ENCODE measurements around the gene RAD18. TPM values are rescaled to one million over a fixed set of nuclear protein-coding genes. Genes with fewer than 3 reads are reported as not detected.

RAD18 gene
- total and polyA plus RNA-seq, 2 donors (not counting 1 experiment from before 2014, with no cell fraction given) = 4.8 to 21.3 TPM

- Histone ChIP-seq H2AFZ (ENCODE audit: insufficient read depth, low read depth, low read length, poor library complexity, severe bottlenecking) (no peak overlapping the region), H3K9ac (ENCODE audit: low read length) (no peak overlapping the region), H3K4me3 (ENCODE audit: control extremely low read depth in 1 of 5, extremely low read depth in 1 of 5, insufficient read depth in 1 of 5, low read depth in 2 of 5, low read length in 4 of 5) (no peak overlapping the region), H3K27me3 (replicated peaks in 1 of 4; ENCODE audit: control extremely low read depth in 1 of 4, control insufficient read depth in 3 of 4, insufficient read depth in 4 of 4, low read length in 3 of 4) (no peaks in the 10 kb centered on the region), H3K4me2 (replicated peaks; ENCODE audit: low read depth, low read length, poor library complexity, severe bottlenecking) (no peak overlapping the region), H3K36me3 (replicated peaks in 1 of 2; ENCODE audit: control extremely low read depth in 1 of 2, control insufficient read depth in 1 of 2, extremely low read depth in 1 of 2, insufficient read depth in 2 of 2, low read length in 1 of 2) (peaks cover 8 to 19% of the 10 kb centered on the region in 2 experiments), H3K9me3 (ENCODE audit: control extremely low read depth in 1 of 3, control insufficient read depth in 2 of 3, insufficient read depth in 1 of 3, low read length in 2 of 3) (peaks cover 0 to 3% (median 0%) of the 10 kb centered on the region in 3 donors), H3K79me2 (ENCODE audit: control insufficient read depth, insufficient read depth, low read length) (no peaks in the 10 kb centered on the region), H3K27ac (ENCODE audit: low read length in 2 of 2) (no peak overlapping the region), H3K4me1 (ENCODE audit: control insufficient read depth in 2 of 2, insufficient read depth in 2 of 2, low read length in 2 of 2) (no peaks in the 10 kb centered on the region), H4K20me1 (ENCODE audit: control insufficient read depth, insufficient read depth, low read length, poor library complexity, severe bottlenecking) (no peaks in the 10 kb centered on the region)
- no peak for TF ChIP-seq EZH2 (IDR thresholded peaks at IDR 0.05; ENCODE audit: borderline replicate concordance, insufficient read depth, low read depth, low read length, poor library complexity, severe bottlenecking)
- TF ChIP-seq, protein P1, sequence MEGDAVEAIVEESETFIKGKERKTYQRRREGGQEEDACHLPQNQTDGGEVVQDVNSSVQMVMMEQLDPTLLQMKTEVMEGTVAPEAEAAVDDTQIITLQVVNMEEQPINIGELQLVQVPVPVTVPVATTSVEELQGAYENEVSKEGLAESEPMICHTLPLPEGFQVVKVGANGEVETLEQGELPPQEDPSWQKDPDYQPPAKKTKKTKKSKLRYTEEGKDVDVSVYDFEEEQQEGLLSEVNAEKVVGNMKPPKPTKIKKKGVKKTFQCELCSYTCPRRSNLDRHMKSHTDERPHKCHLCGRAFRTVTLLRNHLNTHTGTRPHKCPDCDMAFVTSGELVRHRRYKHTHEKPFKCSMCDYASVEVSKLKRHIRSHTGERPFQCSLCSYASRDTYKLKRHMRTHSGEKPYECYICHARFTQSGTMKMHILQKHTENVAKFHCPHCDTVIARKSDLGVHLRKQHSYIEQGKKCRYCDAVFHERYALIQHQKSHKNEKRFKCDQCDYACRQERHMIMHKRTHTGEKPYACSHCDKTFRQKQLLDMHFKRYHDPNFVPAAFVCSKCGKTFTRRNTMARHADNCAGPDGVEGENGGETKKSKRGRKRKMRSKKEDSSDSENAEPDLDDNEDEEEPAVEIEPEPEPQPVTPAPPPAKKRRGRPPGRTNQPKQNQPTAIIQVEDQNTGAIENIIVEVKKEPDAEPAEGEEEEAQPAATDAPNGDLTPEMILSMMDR (IDR thresholded peaks at IDR 0.05) = no peak
- no CpG with 5 or more reads among the region's 3 CpGs for WGBS (ENCODE audit: insufficient coverage)
- ATAC-seq (ENCODE audit: low read depth) (no peak), DNase-seq (no peak)
- Mint-ChIP-seq H3K4me3 (no peak overlapping the region), H3K27me3 (no peaks in the 10 kb centered on the region), H3K9me3 (ENCODE audit: insufficient read depth) (no peaks in the 10 kb centered on the region), H3K4me1 (no peaks in the 10 kb centered on the region), H3K27ac (no peak overlapping the region)
- POLR2A ChIA-PET = no interaction called here
- CTCF ChIA-PET = no interaction called here
- intact Hi-C loops (cut with micrococcal nuclease) = no loop called here
These were observed 80.6 kb downstream of the RAD18 start for GRCh38 chr3:8882642-8883041.

DNA sequence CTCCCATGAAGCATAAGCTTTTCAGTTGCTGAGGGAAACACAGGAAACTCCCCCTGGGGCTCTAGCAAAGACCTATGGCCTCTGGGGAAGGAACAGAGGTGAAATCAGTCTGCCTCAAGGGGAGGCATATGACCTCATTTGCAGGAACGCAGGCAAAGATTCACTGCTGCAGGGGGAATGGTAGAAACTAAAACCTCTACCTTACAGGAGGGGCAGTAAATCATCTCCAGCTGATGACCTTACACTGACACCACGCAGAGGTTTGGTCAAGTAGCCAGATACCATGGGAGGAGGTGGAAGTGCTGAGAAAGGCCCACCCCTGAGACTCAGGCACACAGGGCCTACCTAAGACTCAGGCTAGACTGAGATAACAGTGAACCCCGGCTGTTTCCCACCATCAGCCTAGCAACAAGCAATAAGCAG lies 81.1 kb downstream of the RAD18 start:
- Mint-ChIP-seq H3K27me3 (no peaks in the 10 kb centered on the region), H3K4me3 (no peak overlapping the region), H3K27ac (no peak overlapping the region), H3K9me3 (ENCODE audit: insufficient read depth) (no peaks in the 10 kb centered on the region), H3K4me1 (no peaks in the 10 kb centered on the region)
- ATAC-seq (ENCODE audit: low read depth) (no peak), DNase-seq (no peak)
- ChIA-PET POLR2A (no interaction called here), CTCF (no interaction called here)
- peaks cover 8 to 19% of the 10 kb centered on the region in 2 experiments for H3K36me3 ChIP-seq (replicated peaks in 1 of 2; ENCODE audit: control extremely low read depth in 1 of 2, control insufficient read depth in 1 of 2, extremely low read depth in 1 of 2, insufficient read depth in 2 of 2, low read length in 1 of 2)
- intact Hi-C loops (cut with micrococcal nuclease) = no loop called here
- no peak overlapping the region for H3K27ac ChIP-seq (ENCODE audit: low read length in 2 of 2)
- H3K79me2 ChIP-seq (ENCODE audit: control insufficient read depth, insufficient read depth, low read length) = no peaks in the 10 kb centered on the region
- H3K4me1 ChIP-seq (ENCODE audit: control insufficient read depth in 2 of 2, insufficient read depth in 2 of 2, low read length in 2 of 2) = no peaks in the 10 kb centered on the region
- peaks cover 0 to 3% (median 0%) of the 10 kb centered on the region in 3 donors for H3K9me3 ChIP-seq (ENCODE audit: control extremely low read depth in 1 of 3, control insufficient read depth in 2 of 3, insufficient read depth in 1 of 3, low read length in 2 of 3)
- H3K4me3 ChIP-seq (ENCODE audit: control extremely low read depth in 1 of 5, extremely low read depth in 1 of 5, insufficient read depth in 1 of 5, low read depth in 2 of 5, low read length in 4 of 5) = no peak overlapping the region
- no peak overlapping the region for H2AFZ ChIP-seq (ENCODE audit: insufficient read depth, low read depth, low read length, poor library complexity, severe bottlenecking)
- no peak overlapping the region for H3K4me2 ChIP-seq (replicated peaks; ENCODE audit: low read depth, low read length, poor library complexity, severe bottlenecking)
- H3K27me3 ChIP-seq (replicated peaks in 1 of 4; ENCODE audit: control extremely low read depth in 1 of 4, control insufficient read depth in 3 of 4, insufficient read depth in 4 of 4, low read length in 3 of 4) = no peaks in the 10 kb centered on the region
- H4K20me1 ChIP-seq (ENCODE audit: control insufficient read depth, insufficient read depth, low read length, poor library complexity, severe bottlenecking) = no peaks in the 10 kb centered on the region
- H3K9ac ChIP-seq (ENCODE audit: low read length) = no peak overlapping the region
- TF ChIP-seq, protein P1 (IDR thresholded peaks at IDR 0.05) = no peak
- TF ChIP-seq EZH2 (IDR thresholded peaks at IDR 0.05; ENCODE audit: borderline replicate concordance, insufficient read depth, low read depth, low read length, poor library complexity, severe bottlenecking) = no peak
- no CpG with 5 or more reads among the region's 3 CpGs for WGBS (ENCODE audit: insufficient coverage)
